GM21737 (cell line): Measurements from ENCODE around the gene CGB5.

Source experiments
- ATAC-seq: cut with Tn5 transposase; IDR thresholded peaks from one replicate; pipeline ENCODE4 v1.9.1; 2021; ENCODE audit warnings: mild to moderate bottlenecking, moderate library complexity; ENCODE audit not compliant: unreplicated experiment

CGB5 gene

GRCh38 chr19:49085020-49085867 lies 41.6 kb downstream of the CGB5 start, which contains the start of gene SNRNP70:
SNRNP70 (plus strand) TSS chr19:49085451; CDS start chr19:49086415, 964 bp downstream.
- peak; percentile 89 for ATAC-seq

DNA sequence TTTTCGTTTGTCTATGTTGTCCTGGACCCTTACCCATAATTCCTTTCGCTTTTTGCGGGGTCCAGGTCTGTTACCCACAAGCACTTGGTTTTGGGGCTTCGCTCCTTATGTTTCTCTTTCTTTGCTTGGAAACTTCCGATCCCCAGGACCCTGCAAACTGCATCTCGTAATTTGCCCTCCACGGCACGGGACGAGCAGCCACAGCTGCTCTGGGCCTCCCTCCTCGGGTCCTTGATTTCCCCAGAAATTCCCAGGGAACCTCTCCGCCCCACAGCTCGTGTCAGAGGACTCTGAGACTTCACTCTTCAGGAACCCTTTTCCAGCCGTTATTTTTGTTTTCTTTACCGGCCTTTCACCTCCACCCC lies 42.2 kb downstream of the CGB5 start:
- ATAC-seq, result no peak

DNA sequence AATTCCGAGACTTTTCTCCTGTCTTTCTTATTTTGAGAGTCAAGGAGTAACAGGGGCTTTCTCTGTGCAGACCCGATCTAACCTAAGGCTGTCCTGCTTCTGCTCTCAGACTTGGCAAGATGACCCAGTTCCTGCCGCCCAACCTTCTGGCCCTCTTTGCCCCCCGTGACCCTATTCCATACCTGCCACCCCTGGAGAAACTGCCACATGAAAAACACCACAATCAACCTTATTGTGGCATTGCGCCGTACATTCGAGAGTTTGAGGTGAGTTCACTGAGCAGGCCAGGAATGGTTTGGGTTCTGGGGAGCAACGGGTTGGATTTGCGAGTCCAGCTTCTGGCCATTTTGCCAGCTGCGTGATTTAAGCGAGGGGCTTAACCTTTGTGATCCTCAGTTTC lies 42.6 kb downstream of the CGB5 start:
- ATAC-seq, result no peak

GRCh38 chr19:49091391-49092038 lies 47.9 kb downstream of the CGB5 start:
- ATAC-seq, result no peak

- ATAC-seq, result no peak
Observed at GRCh38 chr19:49092686-49093085, 49.0 kb downstream of the CGB5 start.
